ENCODE measurements around the gene CRYL1.

CRYL1 gene

GRCh38 chr13:20398459-20398858, 127.2 kb downstream of the CRYL1 start:
- DNase-seq (ENCODE audit: low spot score), result no peak

- no peak for DNase-seq (ENCODE audit: low spot score)
These were observed 127.8 kb downstream of the CRYL1 start for GRCh38 chr13:20397896-20398295.

DNA sequence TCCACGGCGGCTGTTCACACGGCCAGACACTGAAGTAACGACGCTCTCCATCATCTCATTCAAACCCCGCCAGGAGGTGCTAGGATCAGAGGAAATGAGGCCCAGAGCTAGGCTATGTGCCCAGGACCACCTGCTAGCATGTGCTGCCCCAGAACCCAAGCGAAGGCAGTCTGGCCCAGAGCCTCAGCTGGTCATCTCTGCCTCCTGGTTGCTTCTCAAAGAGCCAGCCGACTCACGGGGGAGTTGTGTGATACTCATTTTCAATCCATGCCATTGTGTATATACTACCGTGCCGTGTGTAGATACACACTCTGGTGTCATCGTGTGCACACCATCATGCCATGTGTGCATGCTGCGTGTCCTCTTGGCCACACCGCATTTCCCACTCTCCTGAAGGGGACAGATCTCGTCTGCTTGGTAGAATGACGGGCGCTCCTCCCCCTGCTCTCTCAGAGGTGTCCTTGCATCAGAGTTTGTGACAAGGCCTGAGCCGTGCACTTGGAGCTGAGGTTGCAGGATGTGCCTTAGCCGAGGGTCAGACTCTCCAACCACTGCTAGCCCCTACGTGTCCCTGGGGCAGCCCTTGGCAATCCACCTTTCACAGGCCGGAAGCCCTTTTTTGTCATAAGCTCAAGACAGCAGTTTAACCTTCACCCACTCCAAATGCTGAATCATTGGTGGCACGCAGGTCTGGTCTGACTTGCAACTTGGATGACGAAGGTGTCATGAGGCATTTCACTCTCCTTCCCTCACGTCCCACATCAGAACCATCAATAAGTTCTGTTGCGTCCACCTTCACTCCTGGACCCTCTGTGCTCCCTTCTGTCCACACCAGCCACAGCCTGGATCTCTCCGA, 130.4 kb downstream of the CRYL1 start:
- no peak for DNase-seq (ENCODE audit: low spot score)

DNA sequence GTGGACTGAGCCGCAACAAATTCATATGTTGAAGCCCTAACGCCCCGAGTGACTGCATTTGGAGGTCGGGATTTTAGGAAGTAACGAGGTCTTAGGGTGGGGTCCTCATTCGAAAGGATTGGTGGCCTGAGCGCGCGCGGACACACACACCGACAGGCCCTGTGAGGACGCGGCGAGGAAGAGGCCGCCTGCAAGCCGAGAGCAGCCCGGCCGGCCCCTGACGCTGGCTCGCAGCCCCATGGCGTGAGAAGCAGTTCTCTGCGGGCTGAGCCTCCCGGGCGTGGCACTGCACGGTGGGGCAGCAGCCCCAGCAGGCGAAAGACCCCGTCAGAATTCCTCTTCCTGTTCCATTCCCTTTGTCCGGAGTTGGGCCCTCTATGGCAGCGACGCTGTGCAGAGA, 131.2 kb downstream of the CRYL1 start:
- no peak for DNase-seq (ENCODE audit: low spot score)

- no peak for DNase-seq (ENCODE audit: low spot score)
These were observed 131.5 kb downstream of the CRYL1 start for GRCh38 chr13:20394169-20394501.

DNA sequence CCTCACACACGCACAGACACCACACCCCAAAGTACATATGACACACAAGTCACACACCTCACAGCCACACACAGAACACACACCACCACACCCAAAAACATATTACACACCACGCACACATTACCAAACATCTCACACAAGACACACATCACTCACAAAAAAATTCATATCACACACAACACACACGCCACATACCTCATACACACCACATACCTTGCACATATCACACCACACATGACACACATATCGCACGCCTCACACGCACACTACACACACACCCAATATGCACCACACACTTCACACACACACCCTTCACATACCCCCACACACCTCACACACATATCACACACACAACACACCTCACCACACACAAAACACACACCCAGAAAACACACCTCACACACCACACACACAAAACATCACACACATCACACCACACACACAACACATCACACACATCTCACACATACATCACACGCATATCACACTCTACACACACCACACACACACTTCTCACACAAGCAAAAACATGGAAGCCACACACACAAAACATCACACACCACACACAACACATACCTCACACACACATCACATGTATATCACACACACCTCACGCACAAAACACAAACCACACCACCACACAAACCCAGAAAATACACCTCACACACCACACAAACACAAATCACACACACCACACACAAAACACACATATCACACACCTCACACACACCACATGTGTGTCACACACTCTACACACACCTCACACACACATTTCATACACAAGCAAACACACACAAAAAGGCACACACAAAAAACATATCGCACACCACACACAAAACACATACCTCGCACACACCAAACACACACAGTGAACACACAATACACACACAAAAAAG, 132.1 kb downstream of the CRYL1 start:
- no peak for DNase-seq (ENCODE audit: low spot score)

GRCh38 chr13:20392530-20392929, 133.1 kb downstream of the CRYL1 start:
- no peak for DNase-seq (ENCODE audit: low spot score)

DNA sequence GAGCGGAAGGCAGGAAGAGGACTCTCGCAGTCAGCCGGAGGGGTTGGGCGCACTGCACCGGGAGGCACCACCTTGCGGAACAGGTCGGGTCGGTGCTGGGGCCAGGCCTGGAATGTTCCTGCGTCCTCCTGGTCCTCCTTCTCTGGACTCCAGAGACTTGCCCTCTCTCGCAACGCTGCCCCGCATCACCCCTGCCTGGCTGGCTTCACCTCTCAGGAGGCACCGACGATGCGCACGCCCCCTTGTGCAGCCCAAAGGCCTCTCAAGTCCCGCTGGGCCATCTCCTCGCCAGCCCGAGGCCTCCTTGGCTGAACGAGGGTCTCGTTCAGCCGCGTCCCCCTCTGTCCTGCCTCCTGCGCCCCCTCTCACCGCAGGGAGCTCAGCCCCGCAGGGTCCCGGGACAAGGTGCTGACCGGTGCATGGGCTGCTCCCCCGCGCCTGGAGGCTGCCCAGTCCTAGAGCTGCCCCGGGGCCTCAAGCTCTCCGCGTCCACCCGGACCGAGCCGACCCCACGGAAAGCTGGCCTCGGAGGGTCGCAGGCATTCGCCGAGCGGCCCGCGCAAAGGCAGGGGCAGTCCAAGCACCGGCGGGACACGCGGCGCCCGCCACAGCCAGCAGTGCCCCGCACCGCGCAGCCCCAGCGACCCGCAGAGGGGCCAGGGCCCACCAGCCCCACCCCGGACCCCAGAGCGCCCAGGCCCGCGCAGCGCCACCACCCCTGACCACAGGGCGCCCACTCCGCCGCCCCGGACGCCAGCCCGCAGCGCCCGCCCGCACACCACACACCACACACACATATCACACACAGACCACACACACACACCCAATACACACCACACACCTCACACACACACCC, 133.8 kb downstream of the CRYL1 start:
- no peak for DNase-seq (ENCODE audit: low spot score)

DNA sequence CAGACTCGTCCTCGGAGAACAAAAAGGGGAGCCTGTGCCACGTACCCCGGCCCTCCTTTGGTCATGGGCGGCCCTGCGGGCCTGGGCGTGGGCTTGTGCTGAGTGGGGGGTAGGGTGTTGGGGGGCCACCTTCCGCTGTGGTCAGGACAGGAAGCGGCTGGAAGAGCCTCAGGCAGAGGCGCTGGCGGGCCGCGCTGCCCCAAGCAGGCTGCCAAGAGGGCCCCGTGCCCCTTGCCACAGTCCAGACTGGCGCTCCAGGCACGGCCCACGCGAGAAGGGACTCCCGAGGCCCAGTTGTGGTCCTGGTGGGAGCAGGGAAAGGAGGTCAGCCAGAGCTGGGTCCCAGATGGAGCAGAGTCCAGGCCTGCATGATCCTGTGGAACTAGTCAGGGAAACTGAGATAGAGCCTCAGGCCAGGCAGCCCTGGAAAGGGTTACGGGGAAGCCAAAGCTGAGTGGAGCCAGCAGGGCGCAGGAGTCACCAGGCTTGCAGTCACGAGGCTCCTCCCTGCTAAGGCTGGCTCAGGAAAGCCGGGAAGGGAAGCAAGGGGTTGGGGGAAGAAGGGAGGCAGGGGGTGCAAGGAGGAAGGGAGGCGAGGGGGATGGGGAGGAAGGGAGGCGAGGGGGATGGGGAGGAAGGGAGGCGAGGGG, 135.0 kb downstream of the CRYL1 start:
- no peak for DNase-seq (ENCODE audit: low spot score)

GRCh38 chr13:20389696-20390525, 135.7 kb downstream of the CRYL1 start:
- DNase-seq (ENCODE audit: low spot score), result no peak

GRCh38 chr13:20388184-20388583, 137.5 kb downstream of the CRYL1 start:
- DNase-seq (ENCODE audit: low spot score), result no peak

- DNase-seq (ENCODE audit: low spot score), result peak; percentile 85
These were observed 138.2 kb downstream of the CRYL1 start for GRCh38 chr13:20387441-20387971.

- no peak for DNase-seq (ENCODE audit: low spot score)
These were observed 138.7 kb downstream of the CRYL1 start for GRCh38 chr13:20387006-20387405.

DNA sequence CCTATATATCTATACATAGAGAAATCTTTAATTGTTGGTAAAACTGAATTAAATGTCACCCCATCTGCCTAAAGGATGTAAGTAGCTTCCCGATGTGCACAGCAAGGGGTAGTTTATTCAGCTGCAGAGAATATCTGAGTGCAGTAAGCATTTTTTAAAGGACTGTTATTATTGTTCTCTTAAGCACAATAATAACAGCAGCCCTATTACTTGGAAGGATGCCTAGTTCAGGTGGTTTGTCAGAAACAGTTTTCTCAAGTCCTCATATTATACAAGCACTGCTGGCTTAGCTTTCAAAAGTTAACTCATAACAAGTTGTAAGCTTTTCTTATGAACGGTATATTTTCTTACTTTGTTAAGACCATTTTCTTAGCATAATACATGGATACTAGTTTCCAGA, 142.6 kb downstream of the CRYL1 start:
- DNase-seq (ENCODE audit: low spot score), result no peak

DNA sequence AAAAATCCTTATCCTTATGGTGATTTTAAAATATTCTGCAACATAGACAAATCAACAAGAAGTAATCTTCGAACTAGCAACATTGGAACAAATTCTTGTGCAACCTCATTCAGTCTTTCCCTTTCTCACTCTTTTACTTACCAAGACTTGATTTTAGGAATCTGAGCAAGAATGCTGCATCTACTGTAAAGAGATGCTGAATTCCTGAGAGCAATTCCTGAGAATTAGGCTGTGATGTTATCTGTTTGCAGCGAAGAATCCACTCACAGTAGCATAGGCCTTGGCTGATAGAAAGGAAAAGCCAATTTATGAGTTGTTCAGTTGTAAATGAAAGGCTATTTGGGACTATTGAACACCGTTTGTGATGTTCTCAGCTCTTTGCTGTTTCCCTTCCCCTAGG, 144.3 kb downstream of the CRYL1 start:
- no peak for DNase-seq (ENCODE audit: low spot score)

DNA sequence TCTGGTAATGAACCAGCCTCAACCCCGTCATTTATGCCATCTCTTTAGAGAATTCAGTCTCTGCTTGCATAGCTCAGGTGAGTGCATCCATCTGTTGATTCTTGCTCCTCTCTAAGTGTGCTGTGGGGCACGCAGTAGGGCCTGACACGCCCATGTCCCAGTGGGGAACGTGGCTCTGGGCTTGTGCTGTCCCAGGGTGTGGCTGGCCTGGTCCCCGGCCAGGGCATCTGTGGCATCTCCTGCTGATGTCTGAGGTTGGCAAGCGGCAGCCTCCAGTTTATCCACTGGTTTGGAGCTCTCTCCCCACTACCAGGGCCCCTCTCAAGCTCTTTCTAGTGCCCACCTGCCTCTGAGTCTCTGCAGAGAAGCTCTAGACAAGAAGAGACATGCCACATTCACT, 146.9 kb downstream of the CRYL1 start:
- DNase-seq (ENCODE audit: low spot score), result no peak

DNA sequence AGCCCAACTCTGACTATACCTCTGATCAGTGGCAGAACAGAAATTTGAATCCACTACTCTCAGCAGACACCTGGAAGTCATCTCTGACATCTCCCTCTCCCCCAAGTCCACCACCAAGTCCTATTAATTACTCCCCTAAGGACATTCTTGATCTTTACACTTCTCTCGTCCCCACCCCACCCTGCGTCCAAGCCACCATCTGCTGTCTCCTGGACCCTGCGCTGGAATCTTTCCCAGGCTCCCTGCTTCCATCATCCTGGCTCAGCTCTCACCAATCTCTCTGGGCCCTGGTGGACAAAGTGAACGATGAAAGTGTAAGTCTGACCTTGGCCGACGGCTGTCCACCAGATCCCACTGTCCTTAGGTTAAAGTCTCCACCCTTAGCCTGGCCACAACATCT, 147.9 kb downstream of the CRYL1 start:
- no peak for DNase-seq (ENCODE audit: low spot score)

GRCh38 chr13:20375871-20376270, 149.8 kb downstream of the CRYL1 start:
- DNase-seq (ENCODE audit: low spot score), result no peak

- no peak for DNase-seq (ENCODE audit: low spot score)
These were observed 151.8 kb downstream of the CRYL1 start for GRCh38 chr13:20373861-20374260.

DNA sequence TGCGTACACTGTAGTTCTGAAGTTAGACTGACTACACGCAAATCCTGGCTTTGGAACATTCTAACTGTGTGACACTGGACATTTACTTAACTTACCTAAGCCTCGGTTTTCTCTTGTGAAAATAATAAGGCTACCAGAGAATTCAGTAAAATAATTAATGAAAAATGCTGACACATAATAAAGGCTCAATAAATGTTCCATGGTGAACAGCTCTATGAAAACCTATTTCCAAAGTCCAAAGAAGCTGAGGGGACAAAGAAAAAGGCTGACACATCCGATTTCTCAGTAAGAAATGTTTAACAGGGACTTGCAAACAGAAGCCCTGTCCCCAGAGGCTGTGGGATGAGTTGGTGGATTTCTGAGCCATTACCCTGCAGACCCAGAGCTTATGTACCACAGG, 153.8 kb downstream of the CRYL1 start:
- DNase-seq (ENCODE audit: low spot score), result no peak
